HL-60 (cell line): ENCODE measurements around the gene ALPK3.

Experiments used
- CTCF ChIP-seq: IDR thresholded peaks from one replicate; pipeline ENCODE4 v1.5.1; 2011; ENCODE audit warnings: low read length, control low read depth, inconsistent platforms; ENCODE audit not compliant: insufficient read depth
- POLR2AphosphoS5 ChIP-seq: IDR thresholded peaks from 2 replicates; pipeline ENCODE4 v1.6.1; 2012; ENCODE audit warnings: low read depth
- SPI1 ChIP-seq: IDR thresholded peaks from 2 replicates; pipeline ENCODE4 v1.6.1; 2012; ENCODE audit warnings: low read depth, mild to moderate bottlenecking, borderline replicate concordance

- no peak for TF ChIP-seq POLR2AphosphoS5
- TF ChIP-seq SPI1 = no peak
- no peak for TF ChIP-seq CTCF
Observed at GRCh38 chr15:84773716-84774115, 43.4 kb upstream of the ALPK3 start.
